ENCODE data around the gene CHMP5. TPM values are rescaled to one million over a fixed set of nuclear protein-coding genes. Genes with fewer than 3 reads are reported as not detected.

Gene CHMP5
- total RNA-seq, 1 donor from 2014 or later: 43.3 TPM

DNA sequence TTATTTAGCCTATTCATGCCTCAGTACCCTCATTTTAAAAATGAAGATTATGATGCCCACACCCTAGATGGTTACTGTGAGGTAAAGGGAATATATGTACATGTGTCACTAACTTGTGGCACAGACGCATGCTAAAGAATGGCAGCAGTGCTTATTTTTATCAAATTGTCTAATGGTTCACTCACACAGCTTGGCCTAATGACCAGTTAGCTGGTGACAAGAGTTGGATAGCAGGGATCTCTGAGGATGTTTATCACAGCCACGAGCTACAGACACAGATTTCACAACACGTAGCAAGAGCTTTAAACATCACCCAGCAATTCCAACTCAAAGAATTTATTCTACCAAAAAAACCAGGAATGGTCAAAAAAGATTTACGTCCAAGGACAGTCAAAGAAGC, 7.6 kb upstream of the CHMP5 start:
- H3K27ac Mint-ChIP-seq: no peak overlapping the region
- H3K27me3 Mint-ChIP-seq: no peaks in the 10 kb centered on the region
- H3K9me3 Mint-ChIP-seq (ENCODE audit: low read depth): no peaks in the 10 kb centered on the region
- H3K4me1 Mint-ChIP-seq (ENCODE audit: low read depth): no peaks in the 10 kb centered on the region
- TF ChIP-seq, protein P1, sequence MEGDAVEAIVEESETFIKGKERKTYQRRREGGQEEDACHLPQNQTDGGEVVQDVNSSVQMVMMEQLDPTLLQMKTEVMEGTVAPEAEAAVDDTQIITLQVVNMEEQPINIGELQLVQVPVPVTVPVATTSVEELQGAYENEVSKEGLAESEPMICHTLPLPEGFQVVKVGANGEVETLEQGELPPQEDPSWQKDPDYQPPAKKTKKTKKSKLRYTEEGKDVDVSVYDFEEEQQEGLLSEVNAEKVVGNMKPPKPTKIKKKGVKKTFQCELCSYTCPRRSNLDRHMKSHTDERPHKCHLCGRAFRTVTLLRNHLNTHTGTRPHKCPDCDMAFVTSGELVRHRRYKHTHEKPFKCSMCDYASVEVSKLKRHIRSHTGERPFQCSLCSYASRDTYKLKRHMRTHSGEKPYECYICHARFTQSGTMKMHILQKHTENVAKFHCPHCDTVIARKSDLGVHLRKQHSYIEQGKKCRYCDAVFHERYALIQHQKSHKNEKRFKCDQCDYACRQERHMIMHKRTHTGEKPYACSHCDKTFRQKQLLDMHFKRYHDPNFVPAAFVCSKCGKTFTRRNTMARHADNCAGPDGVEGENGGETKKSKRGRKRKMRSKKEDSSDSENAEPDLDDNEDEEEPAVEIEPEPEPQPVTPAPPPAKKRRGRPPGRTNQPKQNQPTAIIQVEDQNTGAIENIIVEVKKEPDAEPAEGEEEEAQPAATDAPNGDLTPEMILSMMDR (IDR thresholded peaks at IDR 0.05; ENCODE audit: unreplicated experiment): no peak
- no peak for DNase-seq (ENCODE audit: low spot score, unreplicated experiment)
- no peak overlapping the region for H3K4me3 Mint-ChIP-seq (ENCODE audit: low read depth)
- H3K36me3 Mint-ChIP-seq (ENCODE audit: insufficient read depth): peaks cover 22% of the 10 kb centered on the region

- Mint-ChIP-seq H3K4me3 (ENCODE audit: low read depth) (no peak overlapping the region), H3K4me1 (ENCODE audit: low read depth) (peaks cover 12% of the 10 kb centered on the region), H3K27me3 (no peaks in the 10 kb centered on the region), H3K27ac (no peak overlapping the region), H3K36me3 (ENCODE audit: insufficient read depth) (peaks cover 13% of the 10 kb centered on the region), H3K9me3 (ENCODE audit: low read depth) (no peaks in the 10 kb centered on the region)
- DNase-seq (ENCODE audit: low spot score, unreplicated experiment): no peak
- TF ChIP-seq, protein P1 (IDR thresholded peaks at IDR 0.05; ENCODE audit: unreplicated experiment): no peak
These were observed 4.5 kb upstream of the CHMP5 start for GRCh38 chr9:33260372-33260771.

GRCh38 chr9:33263131-33264002, 1.5 kb upstream of the CHMP5 start:
- Mint-ChIP-seq H3K36me3 (ENCODE audit: insufficient read depth) (peaks cover 13% of the 10 kb centered on the region), H3K4me1 (ENCODE audit: low read depth) (peaks cover 21% of the 10 kb centered on the region), H3K4me3 (ENCODE audit: low read depth) (peak overlapping the region; percentile 91), H3K9me3 (ENCODE audit: low read depth) (no peaks in the 10 kb centered on the region), H3K27me3 (no peaks in the 10 kb centered on the region), H3K27ac (peak overlapping the region; percentile 88)
- TF ChIP-seq, protein P1 (IDR thresholded peaks at IDR 0.05; ENCODE audit: unreplicated experiment): no peak
- no peak for DNase-seq (ENCODE audit: low spot score, unreplicated experiment)

DNA sequence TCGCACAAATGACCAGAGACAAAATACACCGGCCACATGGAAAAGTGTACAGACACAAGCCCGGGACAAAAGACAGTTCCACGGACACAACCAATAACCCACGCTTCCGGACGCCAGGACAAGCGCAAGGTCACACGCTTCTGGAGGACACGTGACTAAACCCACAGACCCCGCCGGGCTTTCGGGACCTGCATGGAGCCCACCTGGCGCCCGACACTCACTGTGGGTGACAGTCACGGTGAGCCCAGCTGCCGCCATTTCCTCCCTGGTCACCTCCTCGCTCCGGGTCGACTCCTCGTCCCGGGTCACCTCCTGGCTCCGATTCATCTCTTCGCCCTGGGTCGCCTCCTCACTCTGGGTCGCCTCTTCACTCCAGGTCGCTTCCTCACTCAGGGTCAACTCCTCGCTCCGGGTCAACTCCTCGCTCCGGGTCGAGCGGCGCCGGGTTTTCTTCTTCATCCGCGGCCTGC, 811 bp upstream of the CHMP5 start:
- Mint-ChIP-seq H3K9me3 (ENCODE audit: low read depth) (no peaks in the 10 kb centered on the region), H3K4me3 (ENCODE audit: low read depth) (peak overlapping the region; percentile 91), H3K36me3 (ENCODE audit: insufficient read depth) (peaks cover 10% of the 10 kb centered on the region)

GRCh38 chr9:33265211-33265865, 489 bp downstream of the CHMP5 start:
- H3K27me3 Mint-ChIP-seq: no peaks in the 10 kb centered on the region

More for the DNA sequence above, 811 bp upstream of the CHMP5 start:
- Mint-ChIP-seq H3K27ac (peak overlapping the region; percentile 88), H3K4me1 (ENCODE audit: low read depth) (peaks cover 21% of the 10 kb centered on the region), H3K27me3 (no peaks in the 10 kb centered on the region)
- peak; percentile 25 for DNase-seq (ENCODE audit: low spot score, unreplicated experiment)
- TF ChIP-seq, protein P1 (IDR thresholded peaks at IDR 0.05; ENCODE audit: unreplicated experiment): no peak

More at GRCh38 chr9:33265211-33265865, 489 bp downstream of the CHMP5 start:
- TF ChIP-seq, protein P1 (IDR thresholded peaks at IDR 0.05; ENCODE audit: unreplicated experiment): no peak
- Mint-ChIP-seq H3K4me3 (ENCODE audit: low read depth) (peak overlapping the region; percentile 91), H3K9me3 (ENCODE audit: low read depth) (no peaks in the 10 kb centered on the region), H3K36me3 (ENCODE audit: insufficient read depth) (peaks cover 8% of the 10 kb centered on the region), H3K27ac (peak overlapping the region; percentile 93), H3K4me1 (ENCODE audit: low read depth) (peaks cover 21% of the 10 kb centered on the region)
- DNase-seq (ENCODE audit: low spot score, unreplicated experiment): no peak
